HS-5 (cell line): ENCODE data around the gene SLC23A1.
"Not testable (repeated sequence)": the region's sequence is repeated elsewhere in the genome, so short reads cannot be mapped to it uniquely, and the experiment has no call there.

Source experiments
- DNase-seq: peaks from one replicate; pipeline ENCODE4 v3.0.0-alpha.2; 2012; ENCODE audit warnings: low read depth

The SLC23A1 gene

DNA sequence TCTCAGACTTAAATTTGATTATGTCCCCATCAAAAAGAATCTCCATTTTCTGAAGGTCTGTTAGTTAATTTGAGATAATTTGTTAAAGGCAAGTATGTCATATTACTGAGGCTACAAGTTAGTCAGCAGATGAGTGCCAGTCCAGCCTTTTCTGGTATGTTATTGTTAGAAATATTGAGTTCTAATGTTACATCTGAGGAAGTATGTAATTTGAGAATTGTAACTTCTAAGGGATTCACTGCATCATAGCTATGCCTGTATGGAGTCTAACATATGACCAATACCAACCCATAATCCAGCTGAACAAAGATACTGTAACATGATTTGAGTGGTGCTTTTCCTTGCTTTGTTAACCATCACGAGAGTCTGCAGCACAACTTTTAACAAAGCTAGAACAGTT, 13.9 kb downstream of the SLC23A1 start:
- DNase-seq: no peak

DNA sequence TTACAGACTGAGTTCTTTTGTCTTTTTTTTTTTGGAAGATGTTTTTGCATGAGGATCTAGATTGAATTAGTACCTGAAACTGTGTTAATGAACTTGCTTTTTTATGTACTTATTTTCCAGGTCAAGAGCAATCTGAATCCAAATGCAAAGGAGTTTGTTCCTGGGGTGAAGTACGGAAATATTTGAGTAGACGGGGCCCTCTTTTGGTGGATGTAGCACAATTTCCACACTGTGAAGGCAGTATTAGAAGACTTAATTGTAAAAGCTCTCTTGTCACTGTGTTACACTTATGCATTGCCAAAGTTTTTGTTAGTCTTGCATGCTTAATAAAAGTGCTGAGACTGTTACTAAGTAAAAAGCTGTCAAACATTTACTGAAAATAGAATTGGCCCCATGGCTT, 14.5 kb downstream of the SLC23A1 start:
- no peak for DNase-seq

DNA sequence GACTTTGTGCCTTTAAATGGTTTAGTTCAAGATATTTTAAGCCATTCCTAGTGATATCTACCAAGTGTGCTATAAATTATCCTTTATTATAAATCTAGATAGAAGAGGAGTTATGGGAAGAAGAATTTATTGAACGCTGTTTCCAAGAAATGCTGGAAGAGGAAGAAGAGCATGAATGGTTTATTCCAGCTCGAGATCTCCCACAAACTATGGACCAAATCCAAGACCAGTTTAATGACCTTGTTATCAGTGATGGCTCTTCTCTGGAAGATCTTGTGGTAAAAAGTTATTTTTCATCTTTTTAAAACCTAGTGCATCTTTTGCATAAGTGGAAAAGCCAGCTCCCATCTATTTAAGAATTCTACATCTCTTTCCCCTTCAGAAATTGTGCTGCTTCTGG, 18.6 kb downstream of the SLC23A1 start:
- DNase-seq: no peak

DNA sequence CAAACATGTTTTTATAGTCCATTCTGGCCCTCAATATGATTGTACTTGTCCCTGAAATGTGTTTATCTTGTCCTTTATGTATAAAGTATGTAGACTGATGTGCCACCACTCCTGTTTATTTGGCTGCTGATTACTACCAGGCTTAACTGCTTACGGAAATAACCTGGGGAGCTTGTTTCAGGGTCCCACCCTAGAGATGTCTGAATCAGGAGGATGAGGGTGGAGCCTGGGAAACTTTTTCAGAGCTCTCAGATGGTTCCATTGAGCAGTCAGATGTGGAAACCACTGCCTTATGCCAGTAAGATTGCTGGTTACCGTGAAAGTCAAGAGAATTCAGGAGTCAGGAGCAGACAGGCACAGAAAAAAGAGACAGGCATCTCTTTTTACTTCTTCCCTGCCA, 19.2 kb downstream of the SLC23A1 start:
- DNase-seq: no peak

DNA sequence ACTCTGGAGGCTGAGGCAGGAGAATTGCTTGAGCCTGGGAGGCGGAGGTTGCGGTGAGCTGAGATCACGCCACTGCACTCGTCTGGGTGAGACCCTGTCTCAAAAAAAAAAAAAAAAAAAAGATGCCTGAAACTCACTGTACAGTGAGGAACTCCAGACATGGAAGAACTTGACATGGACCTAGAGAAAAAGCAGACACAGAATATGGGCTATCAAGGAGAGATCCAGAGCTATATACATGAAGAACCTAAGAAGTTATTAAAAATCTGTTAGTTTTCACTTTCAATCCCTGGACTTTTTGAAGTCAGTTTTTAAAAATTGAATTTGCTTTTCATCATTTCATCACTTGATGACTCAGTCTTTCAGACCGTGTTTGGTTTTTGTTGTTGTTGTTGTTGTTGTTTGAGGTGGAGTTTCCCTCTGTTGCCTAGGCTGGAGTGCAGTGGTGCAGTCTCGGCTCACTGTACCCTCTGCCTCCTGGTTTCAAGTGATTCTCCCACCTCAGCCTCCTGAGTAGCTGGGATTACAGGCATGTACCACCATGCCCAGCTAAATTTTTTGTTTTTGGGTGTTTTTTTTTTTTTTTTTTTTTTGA, 21.2 kb downstream of the SLC23A1 start:
- no peak for DNase-seq

DNA sequence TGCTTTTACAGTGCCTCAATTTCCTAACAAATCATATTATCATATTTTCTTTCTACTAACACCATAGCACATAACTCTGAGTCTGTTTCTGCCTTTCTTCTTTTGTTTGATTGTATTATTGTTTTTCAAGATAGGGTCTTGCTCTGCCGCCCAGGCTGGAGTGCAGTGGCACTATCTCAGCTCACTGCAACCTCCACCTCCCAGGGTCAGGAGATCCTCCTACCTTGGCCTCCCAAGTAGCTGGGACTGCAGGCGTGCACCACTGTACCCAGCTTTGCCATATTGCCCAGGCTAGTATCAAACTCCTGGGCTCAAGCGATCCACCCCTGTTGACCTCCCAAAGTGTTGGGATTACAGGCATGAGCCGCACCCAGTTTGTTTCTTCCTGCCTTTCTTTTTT, 22.7 kb downstream of the SLC23A1 start:
- DNase-seq: no peak

DNA sequence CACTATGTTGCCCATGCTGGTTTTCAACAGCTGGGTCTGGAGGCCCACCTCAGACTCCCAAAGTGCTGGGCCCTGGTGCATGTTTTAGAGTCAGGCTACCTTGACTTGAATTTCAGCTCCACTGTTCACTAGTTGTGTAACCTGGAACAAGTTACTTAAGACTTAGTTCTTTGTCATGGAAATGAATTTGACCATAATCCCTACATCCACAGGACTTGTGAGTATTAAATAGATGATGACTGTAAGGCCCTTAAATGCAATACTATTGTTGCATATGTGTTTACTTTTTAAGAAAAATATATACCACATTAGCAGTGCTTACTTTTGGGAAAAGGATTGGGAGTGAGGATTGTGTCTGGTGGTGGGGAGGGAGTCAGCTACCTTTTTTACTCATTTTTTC, 25.0 kb downstream of the SLC23A1 start:
- no peak for DNase-seq

DNA sequence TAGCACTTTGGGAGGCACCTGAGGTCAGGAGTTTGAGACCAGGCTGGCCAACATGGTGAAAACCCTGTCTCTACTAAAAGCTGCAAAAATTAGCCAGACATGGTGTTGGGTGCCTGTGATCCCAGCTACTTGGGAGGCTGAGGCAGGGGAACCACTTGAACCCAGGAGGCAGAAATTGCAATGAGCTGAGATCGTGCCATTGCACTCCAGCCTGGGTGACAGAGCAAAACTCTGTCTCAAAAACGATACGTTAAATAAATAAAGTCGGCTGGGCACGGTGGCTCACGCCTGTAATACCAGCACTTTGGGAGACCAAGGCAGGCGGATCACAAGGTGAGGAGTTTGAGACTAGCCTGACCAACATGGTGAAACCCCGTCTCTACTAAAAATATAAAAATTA, 27.2 kb downstream of the SLC23A1 start:
- not testable (repeated sequence) for DNase-seq

DNA sequence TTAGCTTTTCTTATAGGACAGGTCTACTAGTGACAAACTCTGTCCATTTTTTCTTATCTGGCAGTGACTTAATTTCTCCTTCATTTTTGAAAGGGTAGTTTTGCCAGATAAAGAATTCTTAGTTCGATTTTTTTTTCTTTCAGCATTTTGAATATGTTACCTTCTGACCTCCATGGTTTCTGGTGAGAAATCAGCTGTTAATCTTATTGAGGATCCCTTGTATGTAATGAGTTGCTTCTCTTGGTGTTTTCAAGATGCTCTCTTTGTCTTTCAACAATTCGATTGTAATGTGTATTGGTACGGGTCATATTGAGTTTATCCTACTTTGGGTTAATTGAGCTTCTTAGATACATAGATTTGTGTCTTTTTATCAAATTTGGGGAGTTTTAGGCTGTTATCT, 28.9 kb downstream of the SLC23A1 start:
- no peak for DNase-seq

DNA sequence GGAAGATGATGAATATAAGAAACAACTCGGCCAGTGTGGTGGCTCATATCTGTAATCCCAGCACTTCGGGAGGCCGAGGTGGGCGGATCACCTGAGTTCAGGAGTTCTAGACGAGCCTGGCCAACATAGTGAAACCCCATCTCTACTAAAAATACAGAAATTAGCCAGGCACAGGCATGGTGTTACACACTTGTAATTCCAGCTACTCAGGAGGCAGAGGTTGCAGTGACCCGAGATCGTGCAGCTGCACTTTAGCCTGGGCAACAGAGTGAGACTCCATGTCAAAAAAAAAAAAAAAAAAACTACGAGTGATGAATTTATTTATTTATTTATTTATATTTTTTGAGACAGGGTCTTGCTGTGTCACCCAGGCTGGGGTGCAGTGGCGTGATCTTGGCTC, 35.2 kb downstream of the SLC23A1 start:
- not testable (repeated sequence) for DNase-seq

DNA sequence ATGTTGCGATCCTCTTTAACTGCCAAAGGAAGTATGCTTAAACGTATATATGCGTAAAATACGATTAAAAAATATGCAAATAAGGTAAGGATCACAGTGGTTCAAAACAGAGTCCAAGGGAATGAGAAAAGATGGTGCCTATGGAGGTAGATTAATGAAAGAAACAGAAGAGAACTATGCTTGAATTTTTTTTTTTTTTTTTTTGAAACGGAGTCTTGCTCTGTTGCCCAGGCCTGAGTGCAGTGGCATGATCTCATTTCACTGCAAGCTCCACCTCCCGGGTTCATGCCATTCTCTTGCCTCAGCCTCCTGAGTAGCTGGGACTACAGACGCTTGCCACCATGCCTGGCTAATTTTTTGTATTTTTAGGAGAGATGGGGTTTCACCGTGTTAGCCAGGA, 37.7 kb downstream of the SLC23A1 start:
- not testable (repeated sequence) for DNase-seq

DNA sequence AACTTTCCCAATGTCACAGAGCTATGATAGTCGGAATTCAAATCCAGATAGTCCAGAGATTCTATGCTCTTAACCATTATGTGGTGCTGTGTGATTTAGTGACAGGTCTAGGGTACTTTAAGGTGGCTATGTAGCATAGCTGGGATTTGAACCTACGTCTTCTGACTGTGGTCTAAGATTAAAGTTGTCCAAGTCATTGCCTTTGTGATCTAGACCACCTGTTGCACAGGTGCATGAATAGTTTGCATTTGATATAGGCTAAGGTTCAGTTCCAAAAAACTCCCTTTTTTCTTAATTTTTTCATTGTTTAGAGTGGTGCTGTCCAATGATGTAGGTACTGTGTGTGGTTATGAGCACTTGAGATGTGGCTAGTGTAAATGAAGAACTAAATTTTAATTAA, 38.9 kb downstream of the SLC23A1 start:
- DNase-seq: no peak

DNA sequence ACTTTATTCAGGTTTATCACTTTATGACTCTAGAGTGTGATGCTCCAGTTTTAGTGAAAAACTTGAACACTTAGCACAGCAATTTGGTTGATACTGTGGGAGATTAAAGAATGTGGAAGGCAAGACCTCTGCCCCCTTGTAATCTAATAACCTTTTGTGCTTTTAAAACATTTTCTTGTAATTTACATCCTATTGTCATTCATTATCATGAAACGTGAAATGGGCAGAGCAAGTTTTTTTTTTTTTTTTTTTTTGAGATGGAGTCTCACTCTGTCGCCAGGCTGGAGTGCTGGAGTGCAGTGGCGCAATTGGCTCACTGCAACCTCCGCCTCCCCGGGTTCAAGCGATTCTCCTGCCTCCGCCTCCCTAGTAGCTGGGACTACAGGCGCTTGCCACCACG, 39.6 kb downstream of the SLC23A1 start:
- DNase-seq: no peak

DNA sequence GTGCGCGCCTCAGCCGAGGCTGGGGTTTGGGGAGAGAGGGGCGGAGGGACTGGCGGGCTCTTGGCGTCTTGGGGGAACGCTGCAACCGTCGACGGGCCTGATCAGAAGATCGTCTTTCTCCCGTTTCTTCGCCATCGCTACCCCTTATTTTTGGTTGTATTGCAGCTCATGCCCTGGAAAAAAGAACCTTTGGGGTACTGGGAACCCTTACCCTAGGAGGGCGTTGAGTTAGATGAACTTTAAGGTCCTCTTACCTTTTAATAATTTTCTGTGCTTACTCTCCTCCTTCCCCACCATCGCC, 40.7 kb downstream of the SLC23A1 start:
- DNase-seq: no peak

DNA sequence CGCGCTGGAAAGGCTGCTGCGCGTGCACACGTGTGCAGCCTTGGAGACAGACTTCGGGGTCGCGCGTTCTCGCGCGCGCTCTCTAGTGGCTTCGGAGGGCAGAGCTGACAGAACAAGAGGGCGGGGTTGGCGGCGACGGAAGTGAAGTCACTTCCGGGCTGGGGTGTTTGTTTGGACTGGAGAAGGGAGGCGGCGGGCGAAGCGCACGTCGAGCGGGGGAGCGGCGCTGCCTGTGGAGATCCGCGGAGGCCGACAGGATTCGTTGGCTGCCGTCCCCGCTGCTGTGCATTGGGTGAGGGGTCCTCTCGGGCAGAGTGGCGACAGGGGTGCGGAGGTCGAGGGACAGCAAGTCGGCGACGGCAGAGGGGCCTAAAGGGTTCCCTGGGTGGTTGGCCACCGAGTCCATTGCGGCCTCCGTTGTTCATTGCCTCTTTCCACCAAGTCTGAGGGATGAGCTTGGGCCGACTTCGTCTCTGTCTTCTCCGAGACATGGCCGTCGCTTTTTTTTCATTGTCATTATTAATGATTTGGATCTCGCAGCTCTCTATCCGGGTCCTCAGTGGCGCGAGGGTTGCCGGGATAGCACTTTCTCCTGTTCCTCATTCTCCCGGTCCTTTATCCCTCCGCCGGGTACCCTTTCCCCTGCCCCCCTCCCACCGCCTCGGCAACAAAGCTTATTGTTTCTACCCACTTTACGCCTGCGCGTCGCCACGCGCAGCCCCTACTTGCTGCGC, 41.2 kb downstream of the SLC23A1 start, which contains the start of gene PAIP2:
Gene PAIP2, plus strand, starts transcription at position 166 of the 734 bp plus-strand sequence. CDS start 21,931 bp downstream, outside the sequence.
- DNase-seq: peak; percentile 92

DNA sequence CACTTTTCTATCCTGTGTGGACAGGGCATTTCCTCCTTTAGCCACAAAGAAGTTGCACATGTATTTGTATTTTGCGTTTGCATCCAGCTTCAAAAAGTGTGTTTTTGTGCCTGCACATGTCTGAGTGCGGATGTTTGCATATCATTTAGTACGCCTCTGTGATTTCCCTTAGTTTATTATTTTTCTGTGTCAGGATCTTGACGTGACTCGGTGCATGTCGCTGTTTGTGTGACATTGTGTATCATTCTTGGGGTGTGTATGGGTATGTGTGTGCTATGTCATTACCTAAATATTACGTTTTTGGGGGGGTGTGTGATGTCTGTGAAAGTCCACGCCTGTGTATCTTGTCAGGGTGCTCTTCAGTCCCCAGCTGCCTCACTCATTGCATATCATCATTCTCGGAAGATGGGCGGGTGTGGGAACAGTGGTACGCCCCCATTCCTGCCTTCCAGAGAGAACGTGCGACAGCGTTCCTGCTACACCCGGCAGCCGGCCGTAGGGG, 41.9 kb downstream of the SLC23A1 start:
- no peak for DNase-seq

DNA sequence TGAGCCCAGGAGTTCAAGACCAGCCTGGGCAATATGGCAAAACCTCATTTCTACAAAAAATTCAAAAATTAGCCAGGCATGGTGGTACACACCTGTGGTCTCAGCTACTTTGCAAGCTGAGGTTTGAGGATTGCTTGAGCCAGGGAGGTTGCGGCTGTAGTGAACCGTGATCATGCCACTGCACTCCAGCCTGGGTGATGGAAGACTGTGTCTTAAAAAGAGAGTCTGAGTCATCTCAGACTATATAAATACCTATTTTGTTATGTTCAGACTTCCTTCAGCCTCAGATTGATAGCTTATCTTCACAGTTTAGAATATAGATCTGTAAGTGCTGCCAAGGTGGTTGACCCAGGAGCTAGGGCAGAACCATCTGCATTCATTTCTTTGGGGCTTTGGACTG, 43.0 kb downstream of the SLC23A1 start:
- DNase-seq: no peak

DNA sequence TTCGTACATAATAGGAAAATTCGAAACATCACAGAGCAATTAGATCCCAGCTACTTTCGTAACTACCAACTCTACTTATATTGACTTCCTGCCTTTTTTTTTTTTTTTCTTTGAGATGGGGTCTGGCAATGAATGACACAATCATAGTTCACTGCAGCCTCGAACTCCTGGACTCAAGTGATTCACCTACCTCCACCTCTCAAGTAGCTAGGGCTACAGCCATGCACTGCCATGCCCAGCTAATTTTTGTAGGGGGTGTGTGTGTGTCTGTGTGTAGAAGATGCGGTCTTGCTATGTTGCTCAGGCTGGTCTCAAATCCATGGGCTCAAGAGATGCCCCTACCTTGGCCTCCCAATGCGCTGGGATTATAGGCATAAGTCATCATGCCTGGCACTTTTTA, 47.3 kb downstream of the SLC23A1 start:
- DNase-seq: no peak
